Measurements from ENCODE around the gene WWOX.

DNA sequence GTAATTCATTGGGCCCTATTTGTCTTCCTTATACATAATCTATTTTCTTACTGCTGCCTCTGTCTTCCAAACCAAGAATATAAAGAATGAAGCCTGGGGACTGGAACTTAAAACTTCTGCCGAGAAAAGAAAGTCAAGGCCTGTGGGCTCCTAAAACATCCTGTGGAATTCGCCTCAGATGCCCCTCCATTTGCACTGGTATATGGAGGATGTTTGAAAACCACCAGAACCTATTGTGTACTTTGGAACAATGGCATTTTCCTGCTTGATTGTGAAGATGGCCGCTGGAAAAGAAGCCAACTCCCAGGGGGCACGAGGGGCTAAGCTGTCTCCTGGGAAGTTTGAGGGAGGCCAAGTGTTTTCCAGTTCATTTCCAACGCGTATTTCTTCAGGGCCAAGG is 122.4 kb downstream of the WWOX start:
- TF ChIP-seq POLR2A (IDR thresholded peaks at IDR 0.05; ENCODE audit: low read length), result no peak
- no peak for TF ChIP-seq GATA1 (IDR thresholded peaks at IDR 0.05; ENCODE audit: low read depth, low read length)
